SK-N-SH (cell line): ENCODE results near the gene UPK3BL2. TPM values are rescaled to one million over a fixed set of nuclear protein-coding genes. Genes with fewer than 3 reads are reported as not detected.
A peak's percentile ranks its signal among the peaks of the same experiment; 100 is the strongest.
"Not testable (repeated sequence)": the region's sequence is repeated elsewhere in the genome, so short reads cannot be mapped to it uniquely, and the experiment has no call there.

ENCODE experiments used
- CTCF ChIA-PET: fragments of 300-600, 350-600 bp; formaldehyde crosslinking; extraction: SDS; loops from one replicate; lab custom pipeline; 2021; lab: Yijun Ruan, JAX
- POLR2A ChIA-PET: fragments of 350-600 bp; sonication (Branson Sonifier 250); formaldehyde crosslinking; extraction: SDS; loops from one replicate; lab custom pipeline; 2020; ENCODE audit warnings: antibody characterized with exemption, inconsistent platforms; lab: Yijun Ruan, JAX
- DNase-seq: peaks from one replicate; pipeline ENCODE4 v3.0.0; 2012
- H2AFZ ChIP-seq: fragments of 200-600 bp; sonication (generic); 2 replicates; pipeline ENCODE4 v1.8.1; 2016; ENCODE audit warnings: antibody characterized with exemption, mild to moderate bottlenecking, low read depth
- H3F3A ChIP-seq: fragments of 200-600 bp; sonication (generic); replicated peaks from 2 replicates; pipeline ENCODE3; 2016; ENCODE audit warnings: antibody characterized with exemption, mild to moderate bottlenecking; ENCODE audit not compliant: insufficient read depth
- H3K27ac ChIP-seq, 2 experiments: fragments of 200-500 bp in 1 of 2; fragments of 200-600 bp in 1 of 2; sonication (Bioruptor generic) in 1 of 2; sonication (generic), shearing (Covaris generic) in 1 of 2; 2 replicates each; pipeline versions ENCODE4 v1.5.1 to v1.6.1; 2014 to 2016; ENCODE audit warnings: low read depth in 2 of 2, inconsistent platforms in 1 of 2, low read length in 1 of 2, mild to moderate bottlenecking in 1 of 2, mixed read lengths in 1 of 2
- H3K27me3 ChIP-seq: fragments of 200-600 bp; sonication (generic), shearing (Covaris generic); 2 replicates; pipeline ENCODE4 v1.6.1; 2016; ENCODE audit warnings: mixed run types; ENCODE audit not compliant: insufficient read depth
- H3K36me3 ChIP-seq, 2 experiments: fragments of 200-500 bp in 1 of 2; fragments of 200-600 bp in 1 of 2; sonication (Bioruptor generic) in 1 of 2; sonication (generic) in 1 of 2; replicated peaks in 1 of 2; 2 replicates each; pipeline versions ENCODE3 to v1.5.1; 2014 to 2016; ENCODE audit warnings: low read length in 1 of 2, mild to moderate bottlenecking in 1 of 2; ENCODE audit not compliant: insufficient read depth in 2 of 2, control insufficient read depth in 1 of 2
- H3K4me1 ChIP-seq, 2 experiments: fragments of 200-500 bp in 1 of 2; fragments of 200-600 bp in 1 of 2; sonication (Bioruptor generic) in 1 of 2; sonication (generic), shearing (Covaris generic) in 1 of 2; 2 replicates each; pipeline versions ENCODE4 v1.5.1 to v1.6.1; 2014 to 2016; ENCODE audit warnings: low read depth in 1 of 2, low read length in 1 of 2, mixed run types in 1 of 2; ENCODE audit not compliant: insufficient read depth in 2 of 2, control insufficient read depth in 1 of 2
- H3K4me2 ChIP-seq: fragments of 200-600 bp; sonication (generic), shearing (Covaris generic); 2 replicates; pipeline ENCODE4 v1.6.1; 2017; ENCODE audit warnings: mixed run types
- H3K4me3 ChIP-seq, 2 experiments: fragments of 200-500 bp in 1 of 2; fragments of 200-600 bp in 1 of 2; sonication (Bioruptor generic) in 1 of 2; sonication (generic), shearing (Covaris generic) in 1 of 2; 2 replicates each; pipeline versions ENCODE4 v1.5.1 to v1.8.1; 2014 to 2016; ENCODE audit warnings: low read depth in 2 of 2, inconsistent platforms in 1 of 2, low read length in 1 of 2, mild to moderate bottlenecking in 1 of 2, mixed read lengths in 1 of 2, moderate library complexity in 1 of 2
- H3K79me2 ChIP-seq: fragments of 200-600 bp; sonication (generic); 2 replicates; pipeline ENCODE4 v1.8.1; 2017; ENCODE audit warnings: mild to moderate bottlenecking; ENCODE audit not compliant: insufficient read depth
- H3K9ac ChIP-seq: fragments of 200-600 bp; sonication (generic); 2 replicates; pipeline ENCODE4 v1.6.1; 2017; ENCODE audit warnings: mixed run types
- H3K9me2 ChIP-seq: fragments of 200-600 bp; sonication (generic); 2 replicates; pipeline ENCODE4 v1.6.1; 2017; ENCODE audit warnings: mixed run types
- H3K9me3 ChIP-seq: fragments of 200-600 bp; sonication (generic); 2 replicates; pipeline ENCODE4 v1.6.1; 2017; ENCODE audit warnings: mixed run types, mild to moderate bottlenecking, moderate library complexity
- H4K20me1 ChIP-seq: fragments of 200-600 bp; sonication (generic); 2 replicates; pipeline ENCODE4 v1.6.1; 2017; ENCODE audit warnings: mild to moderate bottlenecking, mixed run types; ENCODE audit not compliant: insufficient read depth
- ELF1 ChIP-seq: IDR thresholded peaks from 2 replicates; pipeline ENCODE4 v1.4.0; 2012
- EP300 ChIP-seq, 2 experiments: IDR thresholded peaks; 2 replicates each; pipeline versions ENCODE4 v1.4.0 to v1.6.1; 2012; ENCODE audit warnings: borderline replicate concordance in 1 of 2, low read depth in 1 of 2, low read length in 1 of 2
- GABPA ChIP-seq: IDR thresholded peaks from 2 replicates; pipeline ENCODE4 v1.4.0; 2012; ENCODE audit warnings: low read depth, mild to moderate bottlenecking
- MAX ChIP-seq: IDR thresholded peaks from 2 replicates; pipeline ENCODE4 v1.4.0; 2012; ENCODE audit warnings: low read depth
- MXI1 ChIP-seq: IDR thresholded peaks from 2 replicates; pipeline ENCODE4 v1.6.1; 2012; ENCODE audit warnings: mild to moderate bottlenecking, low read depth, low read length, improper control_type of control experiment
- NRF1 ChIP-seq: IDR thresholded peaks from 2 replicates; pipeline ENCODE4 v1.6.1; 2012; ENCODE audit warnings: low read depth, mild to moderate bottlenecking, low read length
- POLR2AphosphoS5 ChIP-seq: IDR thresholded peaks from 2 replicates; pipeline ENCODE4 v1.6.1; 2012; ENCODE audit warnings: low read depth, low read length
- SIN3A ChIP-seq: IDR thresholded peaks from 2 replicates; pipeline ENCODE4 v1.6.1; 2012; ENCODE audit warnings: low read depth, mild to moderate bottlenecking, low read length, moderate library complexity, borderline replicate concordance
- TAF1 ChIP-seq: IDR thresholded peaks from 2 replicates; pipeline ENCODE4 v1.6.1; 2012; ENCODE audit warnings: low read depth, mild to moderate bottlenecking, low read length, moderate library complexity, borderline replicate concordance
- WGBS: methylation state at CpG from one replicate; pipeline ENCODE4 v1.1.6; 2017; ENCODE audit warnings: low lambda C conversion rate; 5-methylcytosine and 5-hydroxymethylcytosine counted together
- polyA plus RNA-seq, 3 experiments: library from polyadenylated mRNA; depleted of rRNA; stranded (reverse); fragments of >200 nt; gene quantifications; 2 replicates each; pipeline ENCODE4 v1.2.3, GENCODE V29; 2012
- TF ChIP-seq, protein P1 (sequence below): fragments of 200-600 bp; sonication (generic); IDR thresholded peaks from 2 replicates; pipeline ENCODE4 v1.6.1; 2017; ENCODE audit warnings: antibody characterized with exemption, mild to moderate bottlenecking, moderate library complexity

Gene UPK3BL2
- polyA plus RNA-seq, 1 of the 3 experiments (the other 2 are of a cell fraction), result 6.4 TPM

- WGBS, result 73% methylated on average over 7 of the region's 7 CpGs
- H3K9ac ChIP-seq, H3K4me2 ChIP-seq, H3K4me3 ChIP-seq, H4K20me1 ChIP-seq, H3K4me1 ChIP-seq, H3F3A ChIP-seq, H3K27ac ChIP-seq, H3K27me3 ChIP-seq, H3K9me3 ChIP-seq, H3K36me3 ChIP-seq, H2AFZ ChIP-seq, H3K79me2 ChIP-seq, POLR2A ChIA-PET, DNase-seq, H3K9me2 ChIP-seq, CTCF ChIA-PET: not testable (repeated sequence)
These were observed 34.1 kb upstream of the UPK3BL2 start for GRCh38 chr7:102577315-102578240.

GRCh38 chr7:102576363-102576762 lies 32.9 kb upstream of the UPK3BL2 start:
- H3K4me2 ChIP-seq, H4K20me1 ChIP-seq, H3K79me2 ChIP-seq, H3K9me2 ChIP-seq, H3K4me3 ChIP-seq, H3K9me3 ChIP-seq, H3K27ac ChIP-seq, POLR2A ChIA-PET, H3K36me3 ChIP-seq, H3F3A ChIP-seq, H3K9ac ChIP-seq, H3K4me1 ChIP-seq, H3K27me3 ChIP-seq, CTCF ChIA-PET, DNase-seq, H2AFZ ChIP-seq: not testable (repeated sequence)
- no CpG with 5 or more reads among the region's 3 CpGs for WGBS

- POLR2A ChIA-PET, H2AFZ ChIP-seq, H3K4me3 ChIP-seq, H3K4me2 ChIP-seq, CTCF ChIA-PET, H3K36me3 ChIP-seq, H4K20me1 ChIP-seq, H3K9me3 ChIP-seq, DNase-seq, H3F3A ChIP-seq, H3K79me2 ChIP-seq, H3K9ac ChIP-seq, H3K27me3 ChIP-seq, H3K27ac ChIP-seq, H3K9me2 ChIP-seq, H3K4me1 ChIP-seq: not testable (repeated sequence)
- WGBS, result no CpG with 5 or more reads among the region's 6 CpGs
These were observed 31.1 kb upstream of the UPK3BL2 start for GRCh38 chr7:102574607-102575006.

DNA sequence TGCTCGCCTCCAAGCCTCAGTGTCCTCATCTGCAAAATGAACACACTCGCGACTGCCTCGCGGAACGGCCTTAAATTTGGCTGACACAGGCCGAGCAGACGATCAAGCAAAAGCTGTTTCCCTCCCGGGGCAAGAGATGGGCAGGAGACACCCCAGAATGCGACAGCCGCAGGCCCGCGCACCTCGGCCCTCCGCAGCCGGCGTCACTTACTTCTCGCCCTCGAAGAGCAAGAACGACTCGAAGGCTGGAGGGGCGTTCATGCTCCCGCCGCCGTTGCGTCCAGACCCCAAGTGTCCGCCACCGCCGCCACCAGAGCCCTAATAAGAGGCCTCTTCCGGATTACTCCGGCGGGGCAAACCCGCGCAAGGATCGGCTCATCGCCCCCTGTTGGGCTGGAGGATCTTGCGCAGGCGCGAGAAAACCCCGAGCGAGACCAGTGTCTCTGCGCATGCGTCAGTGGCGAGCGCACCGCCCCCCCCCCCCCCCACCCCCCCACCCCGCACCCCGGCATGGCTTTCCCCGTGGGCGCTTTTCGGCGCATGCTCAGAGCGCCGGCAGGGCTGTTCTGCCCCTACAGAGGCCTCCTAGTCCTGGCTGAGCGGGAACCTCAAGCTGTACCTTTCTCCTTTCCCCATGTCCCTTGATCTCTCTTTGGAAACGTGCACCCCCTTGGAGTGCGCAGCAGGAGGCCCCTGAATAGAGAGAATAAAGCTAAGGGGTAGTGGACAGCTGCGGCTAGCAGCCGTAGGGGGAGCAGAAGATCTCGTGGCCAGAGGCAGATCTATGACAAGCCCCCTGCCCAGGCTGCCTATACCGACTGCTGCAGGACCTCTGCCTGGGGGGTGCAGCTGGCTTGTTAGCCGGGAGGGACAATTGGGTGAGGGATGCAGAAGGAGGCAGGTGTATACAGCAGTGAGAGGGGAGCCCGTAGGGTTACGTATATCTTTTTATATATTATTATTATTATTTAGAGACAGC lies 29.1 kb upstream of the UPK3BL2 start, which contains the start of gene POLR2J3:
POLR2J3 (minus strand) TSS at position 323 of the 979 bp plus-strand sequence; CDS start at position 261, 62 bp downstream.
- peak within 1 kb of the TSS; percentile 91 for H2AFZ ChIP-seq
- H3K27me3 ChIP-seq, H3K4me1 ChIP-seq, CTCF ChIA-PET, H3K79me2 ChIP-seq, POLR2A ChIA-PET, H3F3A ChIP-seq, H3K9me2 ChIP-seq, DNase-seq, H3K9me3 ChIP-seq, H4K20me1 ChIP-seq, H3K36me3 ChIP-seq: not testable (repeated sequence)
- H3K27ac ChIP-seq, result peak within 1 kb of the TSS; percentile 61 to 64; a peak in 3 of 4 replicates
- peak within 1 kb of the TSS; percentile 79 for H3K9ac ChIP-seq
- WGBS, result under 1% methylated on average over 52 of the region's 64 CpGs
- TF ChIP-seq, protein P1, sequence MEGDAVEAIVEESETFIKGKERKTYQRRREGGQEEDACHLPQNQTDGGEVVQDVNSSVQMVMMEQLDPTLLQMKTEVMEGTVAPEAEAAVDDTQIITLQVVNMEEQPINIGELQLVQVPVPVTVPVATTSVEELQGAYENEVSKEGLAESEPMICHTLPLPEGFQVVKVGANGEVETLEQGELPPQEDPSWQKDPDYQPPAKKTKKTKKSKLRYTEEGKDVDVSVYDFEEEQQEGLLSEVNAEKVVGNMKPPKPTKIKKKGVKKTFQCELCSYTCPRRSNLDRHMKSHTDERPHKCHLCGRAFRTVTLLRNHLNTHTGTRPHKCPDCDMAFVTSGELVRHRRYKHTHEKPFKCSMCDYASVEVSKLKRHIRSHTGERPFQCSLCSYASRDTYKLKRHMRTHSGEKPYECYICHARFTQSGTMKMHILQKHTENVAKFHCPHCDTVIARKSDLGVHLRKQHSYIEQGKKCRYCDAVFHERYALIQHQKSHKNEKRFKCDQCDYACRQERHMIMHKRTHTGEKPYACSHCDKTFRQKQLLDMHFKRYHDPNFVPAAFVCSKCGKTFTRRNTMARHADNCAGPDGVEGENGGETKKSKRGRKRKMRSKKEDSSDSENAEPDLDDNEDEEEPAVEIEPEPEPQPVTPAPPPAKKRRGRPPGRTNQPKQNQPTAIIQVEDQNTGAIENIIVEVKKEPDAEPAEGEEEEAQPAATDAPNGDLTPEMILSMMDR, result peak; percentile 62
- 0 out of 4 replicates have a peak, but pooled peaks of 1 of the 2 experiments have one; percentile 11 for TF ChIP-seq EP300 (IDR thresholded peaks at IDR 0.05; ENCODE audit: borderline replicate concordance in 1 of 2, low read depth in 1 of 2, low read length in 1 of 2)
- TF ChIP-seq MXI1, result 0 out of 2 replicates have a peak, but pooled peaks have one; percentile 54
- TF ChIP-seq SIN3A, result peak; percentile 44; the same call in 1 of the 2 replicates
- peak; percentile 72; the same call in 1 of the 2 replicates for TF ChIP-seq TAF1
- peak; percentile 67 for TF ChIP-seq NRF1
- TF ChIP-seq ELF1, result peak; percentile 72
- TF ChIP-seq GABPA, result peak; percentile 76
- TF ChIP-seq MAX, result 0 out of 2 replicates have a peak, but pooled peaks have one; percentile 17
- peak; percentile 39; the same call in 1 of the 2 replicates for TF ChIP-seq POLR2AphosphoS5
- peak within 1 kb of the TSS; percentile 60 to 97 for H3K4me3 ChIP-seq
- peak within 1 kb of the TSS; percentile 78 for H3K4me2 ChIP-seq
